DLD1 (cell line): Measurements from ENCODE around the gene NLRC3.

Source experiments
- in situ Hi-C: cut with HindIII; loops from 2 replicates; pipeline ENCODE4 v1.10.0; 2017; ENCODE audit warnings: low sequenced_read_pairs

Gene NLRC3

DNA sequence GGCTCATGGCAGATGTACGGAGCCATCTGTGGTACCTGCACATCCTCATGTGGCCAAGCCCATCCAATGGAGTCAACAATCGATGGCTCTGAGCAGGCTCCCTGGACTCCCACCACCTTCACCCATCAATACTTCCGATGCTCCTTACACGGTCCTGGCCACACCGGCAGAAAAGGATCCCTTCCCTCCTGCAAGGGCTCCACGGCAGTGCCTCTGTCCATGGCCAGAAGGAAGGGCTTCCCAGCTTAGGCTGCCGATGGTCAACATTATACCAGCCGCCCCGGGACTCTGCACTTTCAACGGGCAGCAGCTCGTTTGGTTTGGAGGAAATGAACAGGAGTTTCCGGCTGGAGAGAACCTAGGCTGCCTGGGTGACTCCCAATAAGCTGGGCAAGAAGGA lies 21.0 kb upstream of the NLRC3 start:
- in situ Hi-C loops = no loop called here

GRCh38 chr16:3597676-3598075 lies 20.5 kb upstream of the NLRC3 start:
- in situ Hi-C loops = no loop called here

- in situ Hi-C loops = no loop called here
Observed at GRCh38 chr16:3597226-3597625, 20.0 kb upstream of the NLRC3 start.

DNA sequence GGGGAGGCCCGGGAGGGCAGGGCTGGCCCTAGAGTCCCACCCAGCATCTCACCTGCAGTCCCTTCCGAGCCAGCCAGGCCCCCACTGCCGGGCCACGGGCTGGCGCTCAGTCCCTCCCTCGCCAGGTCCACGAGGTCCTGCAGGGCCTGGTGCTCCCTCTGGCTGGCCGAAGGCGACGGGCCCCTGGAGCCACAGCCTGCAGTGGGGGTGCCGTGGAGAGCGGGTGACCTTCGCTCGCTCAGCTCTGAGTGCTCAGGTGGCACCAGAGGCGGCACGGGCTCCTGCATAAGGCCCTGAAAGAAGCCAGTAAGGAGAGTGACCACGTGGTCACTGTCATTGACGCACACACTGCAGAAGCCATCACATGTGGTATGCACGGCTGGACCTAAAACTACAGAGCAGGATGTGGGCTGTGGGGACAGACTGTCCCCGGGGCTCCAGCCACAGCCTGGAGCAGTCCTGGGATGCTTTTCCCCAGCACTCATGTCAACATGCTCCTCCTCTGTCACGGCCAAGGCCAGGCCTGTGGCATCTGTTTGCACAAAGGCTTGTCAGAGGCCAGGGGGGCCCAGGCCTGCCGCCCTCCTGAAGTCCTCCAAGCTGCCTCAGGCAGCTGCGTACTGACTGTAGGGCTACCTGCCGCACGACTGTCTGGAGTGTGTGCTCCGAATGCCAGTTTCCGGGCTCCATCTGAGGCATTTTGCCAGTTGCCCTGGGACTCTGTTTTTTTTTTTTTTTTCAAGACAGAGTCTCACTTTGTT lies 19.1 kb upstream of the NLRC3 start:
- in situ Hi-C loops = no loop called here

- in situ Hi-C loops = no loop called here
Observed at GRCh38 chr16:3595521-3596021, 18.4 kb upstream of the NLRC3 start.

- in situ Hi-C loops = no loop called here
Observed at GRCh38 chr16:3595110-3595486, 17.9 kb upstream of the NLRC3 start.

DNA sequence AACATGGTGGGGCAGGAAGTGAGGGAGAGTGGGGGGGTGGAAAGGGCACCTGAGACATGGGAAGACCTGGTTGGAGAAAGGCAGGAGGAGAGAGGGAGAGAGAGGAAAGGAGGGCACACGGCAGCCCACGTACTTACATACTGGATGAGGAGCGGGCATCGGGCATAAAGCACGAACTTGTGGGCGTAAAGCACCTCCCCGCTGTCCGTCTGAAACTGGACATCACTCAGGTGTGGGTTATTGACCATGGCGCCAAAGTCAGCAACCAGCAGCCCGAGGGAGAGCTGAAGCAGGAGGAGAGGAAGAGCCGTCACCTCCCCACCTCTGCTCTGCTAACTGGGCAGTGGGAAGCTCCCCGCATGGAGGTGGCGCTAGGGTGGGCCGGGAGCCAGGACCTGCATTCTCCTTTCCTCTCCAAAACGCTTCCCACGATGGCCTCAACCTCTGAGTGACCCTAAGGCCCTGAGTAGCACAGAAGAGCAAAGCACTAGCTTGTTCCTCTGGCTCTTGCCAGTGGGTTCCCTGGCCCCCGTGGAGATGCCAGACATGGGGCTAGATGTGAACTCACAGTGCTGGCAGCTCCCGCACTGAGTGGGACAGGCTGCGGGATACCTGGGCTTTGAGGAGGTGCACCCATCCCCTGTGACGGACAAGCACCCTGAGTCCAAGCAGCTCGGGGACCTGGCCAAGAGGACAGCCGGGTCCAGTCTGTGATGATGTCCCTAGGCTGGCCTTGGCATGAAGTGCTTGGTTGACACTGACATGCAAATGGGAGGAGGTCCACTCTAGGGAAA lies 17.3 kb upstream of the NLRC3 start:
- in situ Hi-C loops = no loop called here

- in situ Hi-C loops = no loop called here
Observed at GRCh38 chr16:3592559-3592958, 15.4 kb upstream of the NLRC3 start.

DNA sequence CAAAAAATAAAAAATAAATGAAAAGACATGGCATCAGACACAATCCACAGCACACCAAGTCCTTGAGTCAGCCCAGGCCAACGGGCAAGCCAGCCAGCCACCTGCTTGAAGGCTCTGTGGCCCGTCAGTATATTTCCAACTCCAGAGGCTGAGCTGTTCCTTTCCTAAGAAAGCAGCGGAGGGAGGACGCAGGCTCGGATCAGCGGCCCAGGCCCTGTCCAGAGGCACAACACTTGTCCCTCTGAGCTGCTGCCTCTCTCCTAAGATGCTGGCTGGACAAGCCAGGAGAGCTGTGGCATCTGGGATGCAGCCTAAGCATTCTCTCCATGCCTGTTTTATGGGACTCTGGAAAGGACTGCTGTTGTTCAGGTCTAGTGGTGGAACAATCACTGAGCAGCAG lies 14.8 kb upstream of the NLRC3 start:
- in situ Hi-C loops = no loop called here

DNA sequence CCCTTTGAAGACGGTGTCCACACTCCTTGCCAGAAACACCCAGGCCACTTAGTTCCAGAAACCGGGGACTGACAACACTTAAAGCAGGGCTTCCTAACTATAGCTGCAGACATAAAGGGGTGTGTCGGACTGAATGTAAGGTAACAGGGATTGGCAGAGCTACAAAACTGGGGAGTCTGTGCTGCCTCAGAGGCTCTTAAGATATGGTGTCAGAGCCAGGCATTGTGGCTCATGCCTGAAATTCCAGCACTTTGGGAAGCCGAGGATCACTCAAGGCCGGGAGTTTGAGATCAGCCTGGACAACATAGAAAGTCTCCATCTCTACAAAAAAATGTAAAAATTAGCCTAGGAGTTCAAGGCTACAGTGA lies 14.2 kb upstream of the NLRC3 start:
- in situ Hi-C loops = no loop called here

- in situ Hi-C loops = no loop called here
Observed at GRCh38 chr16:3590736-3591435, 13.7 kb upstream of the NLRC3 start.

GRCh38 chr16:3589991-3590701 lies 12.9 kb upstream of the NLRC3 start:
- in situ Hi-C loops = no loop called here

GRCh38 chr16:3589441-3589921 lies 12.3 kb upstream of the NLRC3 start:
- in situ Hi-C loops = no loop called here

- in situ Hi-C loops = no loop called here
Observed at GRCh38 chr16:3589001-3589400, 11.8 kb upstream of the NLRC3 start.

GRCh38 chr16:3587547-3588110 lies 10.4 kb upstream of the NLRC3 start:
- in situ Hi-C loops = no loop called here

- in situ Hi-C loops = no loop called here
Observed at GRCh38 chr16:3584412-3584811, 7.2 kb upstream of the NLRC3 start.

GRCh38 chr16:3583303-3584038 lies 6.3 kb upstream of the NLRC3 start:
- in situ Hi-C loops = no loop called here

DNA sequence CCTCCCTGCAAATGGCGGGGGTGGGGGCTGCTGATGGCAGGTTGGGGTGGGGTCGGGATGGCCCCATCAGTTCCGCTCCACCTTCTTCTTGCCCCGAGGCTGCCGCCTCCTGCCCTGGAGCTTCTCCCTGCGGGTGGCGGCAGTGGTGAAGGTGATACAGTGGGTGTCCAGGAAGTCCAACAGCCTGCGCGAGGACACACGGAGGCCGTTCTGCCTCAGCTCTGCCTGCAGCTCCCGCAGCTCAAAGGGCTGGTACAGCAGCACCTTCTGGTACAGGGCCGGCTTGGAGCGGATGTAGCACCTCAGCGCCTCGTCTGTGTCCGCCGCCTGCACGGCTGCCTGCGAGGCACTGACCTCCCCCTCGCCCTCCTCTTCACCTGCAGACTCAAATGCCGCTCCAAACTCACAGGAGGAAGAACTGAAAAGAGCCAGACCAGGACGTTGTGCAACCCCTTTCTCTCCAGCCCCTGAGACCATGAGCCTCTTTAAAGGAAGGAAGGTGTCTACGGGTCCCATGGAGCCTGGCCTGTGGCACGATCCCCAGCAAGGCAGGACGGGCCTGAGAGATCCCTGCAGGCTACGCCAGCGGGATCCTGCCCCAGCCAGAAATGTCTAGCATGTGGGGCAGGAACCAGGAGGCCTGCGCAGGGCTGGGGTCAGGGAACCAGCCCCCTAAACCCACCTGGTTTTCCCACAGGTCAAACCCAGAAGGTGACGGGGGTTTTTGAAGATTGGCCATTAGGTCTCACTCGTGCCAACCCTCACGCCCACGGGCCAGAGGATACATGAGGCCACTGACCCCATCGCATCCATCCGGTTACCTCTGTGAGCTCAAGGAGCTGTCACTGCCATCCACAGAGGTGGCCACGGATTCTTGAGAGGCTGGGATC lies 5.3 kb upstream of the NLRC3 start:
- in situ Hi-C loops = no loop called here

DNA sequence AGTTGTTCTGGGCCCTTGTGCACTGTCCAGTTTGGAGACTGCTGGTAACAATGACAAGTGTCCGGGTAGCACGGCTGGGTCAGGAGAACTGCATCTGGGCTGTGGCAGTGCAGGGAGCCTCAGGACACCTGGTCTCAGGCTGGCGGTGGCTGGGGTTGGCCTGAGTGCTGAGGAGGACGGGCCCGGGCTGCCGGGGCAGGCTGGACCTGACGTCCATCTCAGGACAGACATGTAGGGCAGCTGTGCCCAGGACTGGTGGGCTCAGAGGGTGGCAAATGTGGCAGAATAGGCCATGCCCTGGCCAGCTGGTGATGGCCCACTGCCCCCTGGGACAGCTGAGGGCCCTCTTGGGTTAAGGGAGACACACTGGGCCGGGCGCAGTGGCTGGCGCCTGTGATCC lies 4.2 kb upstream of the NLRC3 start:
- in situ Hi-C loops = no loop called here
